ENCODE measurements around the gene KCNQ4.

KCNQ4 gene

GRCh38 chr1:40751802-40752201 is 31.8 kb upstream of the KCNQ4 start:
- H3K4me2 ChIP-seq (ENCODE audit: low read length) = no peak overlapping the region
- no peak for TF ChIP-seq EZH2 (IDR thresholded peaks at IDR 0.05; ENCODE audit: borderline replicate concordance, low read length)
- TF ChIP-seq, protein P1, sequence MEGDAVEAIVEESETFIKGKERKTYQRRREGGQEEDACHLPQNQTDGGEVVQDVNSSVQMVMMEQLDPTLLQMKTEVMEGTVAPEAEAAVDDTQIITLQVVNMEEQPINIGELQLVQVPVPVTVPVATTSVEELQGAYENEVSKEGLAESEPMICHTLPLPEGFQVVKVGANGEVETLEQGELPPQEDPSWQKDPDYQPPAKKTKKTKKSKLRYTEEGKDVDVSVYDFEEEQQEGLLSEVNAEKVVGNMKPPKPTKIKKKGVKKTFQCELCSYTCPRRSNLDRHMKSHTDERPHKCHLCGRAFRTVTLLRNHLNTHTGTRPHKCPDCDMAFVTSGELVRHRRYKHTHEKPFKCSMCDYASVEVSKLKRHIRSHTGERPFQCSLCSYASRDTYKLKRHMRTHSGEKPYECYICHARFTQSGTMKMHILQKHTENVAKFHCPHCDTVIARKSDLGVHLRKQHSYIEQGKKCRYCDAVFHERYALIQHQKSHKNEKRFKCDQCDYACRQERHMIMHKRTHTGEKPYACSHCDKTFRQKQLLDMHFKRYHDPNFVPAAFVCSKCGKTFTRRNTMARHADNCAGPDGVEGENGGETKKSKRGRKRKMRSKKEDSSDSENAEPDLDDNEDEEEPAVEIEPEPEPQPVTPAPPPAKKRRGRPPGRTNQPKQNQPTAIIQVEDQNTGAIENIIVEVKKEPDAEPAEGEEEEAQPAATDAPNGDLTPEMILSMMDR (IDR thresholded peaks at IDR 0.05; ENCODE audit: low read length) = no peak
- H2AFZ ChIP-seq (ENCODE audit: low read length) = no peak overlapping the region
- H3K27me3 ChIP-seq (ENCODE audit: insufficient read depth, low read length) = no peaks in the 10 kb centered on the region
- H3K79me2 ChIP-seq (ENCODE audit: insufficient read depth, low read length) = no peaks in the 10 kb centered on the region
- no peaks in the 10 kb centered on the region for H4K20me1 ChIP-seq (ENCODE audit: insufficient read depth, low read length)
- H3K27ac ChIP-seq (ENCODE audit: low read depth, low read length, poor library complexity, severe bottlenecking) = no peak overlapping the region
- no peaks in the 10 kb centered on the region for H3F3A ChIP-seq (ENCODE audit: insufficient read depth, low read length)
- no peak overlapping the region for H3K9ac ChIP-seq (ENCODE audit: low read length)
- H3K36me3 ChIP-seq (ENCODE audit: insufficient read depth, low read length) = peaks cover 100% of the 10 kb centered on the region
- H3K4me1 ChIP-seq (ENCODE audit: insufficient read depth, low read length, severe bottlenecking) = no peaks in the 10 kb centered on the region
- H3K9me2 ChIP-seq (ENCODE audit: low read depth, low read length) = no peaks in the 10 kb centered on the region
- H3K9me3 ChIP-seq (ENCODE audit: low read length) = no peaks in the 10 kb centered on the region
- H3K4me3 ChIP-seq (ENCODE audit: low read depth, low read length, poor library complexity, severe bottlenecking) = no peak overlapping the region

- peaks cover 100% of the 10 kb centered on the region for H3K36me3 ChIP-seq (ENCODE audit: insufficient read depth, low read length)
- no peaks in the 10 kb centered on the region for H3K9me2 ChIP-seq (ENCODE audit: low read depth, low read length)
- H3K9me3 ChIP-seq (ENCODE audit: low read length) = no peaks in the 10 kb centered on the region
- H3K27me3 ChIP-seq (ENCODE audit: insufficient read depth, low read length) = no peaks in the 10 kb centered on the region
- H3K9ac ChIP-seq (ENCODE audit: low read length) = no peak overlapping the region
- no peak overlapping the region for H3K27ac ChIP-seq (ENCODE audit: low read depth, low read length, poor library complexity, severe bottlenecking)
- H4K20me1 ChIP-seq (ENCODE audit: insufficient read depth, low read length) = no peaks in the 10 kb centered on the region
- H3K4me3 ChIP-seq (ENCODE audit: low read depth, low read length, poor library complexity, severe bottlenecking) = no peak overlapping the region
- H2AFZ ChIP-seq (ENCODE audit: low read length) = no peak overlapping the region
- no peaks in the 10 kb centered on the region for H3K4me1 ChIP-seq (ENCODE audit: insufficient read depth, low read length, severe bottlenecking)
- TF ChIP-seq EZH2 (IDR thresholded peaks at IDR 0.05; ENCODE audit: borderline replicate concordance, low read length) = no peak
- TF ChIP-seq, protein P1 (IDR thresholded peaks at IDR 0.05; ENCODE audit: low read length) = no peak
- no peaks in the 10 kb centered on the region for H3F3A ChIP-seq (ENCODE audit: insufficient read depth, low read length)
- H3K79me2 ChIP-seq (ENCODE audit: insufficient read depth, low read length) = no peaks in the 10 kb centered on the region
- no peak overlapping the region for H3K4me2 ChIP-seq (ENCODE audit: low read length)
These were observed 30.3 kb upstream of the KCNQ4 start for GRCh38 chr1:40753142-40753882.

GRCh38 chr1:40754201-40754600 is 29.4 kb upstream of the KCNQ4 start:
- no peak overlapping the region for H2AFZ ChIP-seq (ENCODE audit: low read length)
- H3K79me2 ChIP-seq (ENCODE audit: insufficient read depth, low read length) = no peaks in the 10 kb centered on the region
- H4K20me1 ChIP-seq (ENCODE audit: insufficient read depth, low read length) = no peaks in the 10 kb centered on the region
- no peak overlapping the region for H3K4me2 ChIP-seq (ENCODE audit: low read length)
- no peak overlapping the region for H3K4me3 ChIP-seq (ENCODE audit: low read depth, low read length, poor library complexity, severe bottlenecking)
- no peak overlapping the region for H3K9ac ChIP-seq (ENCODE audit: low read length)
- TF ChIP-seq, protein P1 (IDR thresholded peaks at IDR 0.05; ENCODE audit: low read length) = no peak
- no peak for TF ChIP-seq EZH2 (IDR thresholded peaks at IDR 0.05; ENCODE audit: borderline replicate concordance, low read length)
- no peaks in the 10 kb centered on the region for H3K9me3 ChIP-seq (ENCODE audit: low read length)
- H3K36me3 ChIP-seq (ENCODE audit: insufficient read depth, low read length) = peaks cover 100% of the 10 kb centered on the region
- no peaks in the 10 kb centered on the region for H3K9me2 ChIP-seq (ENCODE audit: low read depth, low read length)
- H3F3A ChIP-seq (ENCODE audit: insufficient read depth, low read length) = no peaks in the 10 kb centered on the region
- no peak overlapping the region for H3K27ac ChIP-seq (ENCODE audit: low read depth, low read length, poor library complexity, severe bottlenecking)
- H3K27me3 ChIP-seq (ENCODE audit: insufficient read depth, low read length) = no peaks in the 10 kb centered on the region
- no peaks in the 10 kb centered on the region for H3K4me1 ChIP-seq (ENCODE audit: insufficient read depth, low read length, severe bottlenecking)
